ENCODE results near the gene SPRY2.

DNA sequence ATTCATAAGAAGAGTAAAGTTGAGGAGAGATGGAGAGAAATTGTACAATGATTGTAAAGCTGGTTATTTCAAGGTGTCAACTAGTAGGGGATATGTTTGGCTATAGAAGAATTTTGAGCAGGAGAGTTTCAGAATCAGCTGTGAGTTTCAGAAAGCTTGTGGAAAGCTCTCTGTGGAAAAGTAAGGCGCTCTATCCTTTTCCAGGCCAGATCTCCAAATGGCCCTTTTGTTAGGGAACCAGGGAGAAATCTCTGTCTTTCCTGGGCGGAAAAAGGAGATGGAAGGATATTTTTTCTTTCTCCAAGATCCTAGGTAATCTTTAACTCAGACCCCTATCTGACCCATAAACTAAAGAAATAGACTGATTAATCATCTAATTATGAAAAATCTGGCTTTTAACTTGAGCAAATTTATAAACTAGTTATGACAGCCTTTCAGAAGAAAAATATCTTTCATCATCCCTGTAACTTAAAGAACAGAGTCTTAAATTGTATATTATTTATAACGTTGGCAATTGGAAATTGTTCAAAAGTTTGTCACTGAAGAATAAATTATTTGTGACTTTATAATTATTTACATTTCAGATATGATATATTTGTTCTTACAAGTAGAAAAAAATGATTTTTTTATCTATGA lies 34.5 kb downstream of the SPRY2 start:
- TF ChIP-seq SP2 (tag by site-specific recombination; IDR thresholded peaks at IDR 0.05), result no peak
- TF ChIP-seq, protein P1, sequence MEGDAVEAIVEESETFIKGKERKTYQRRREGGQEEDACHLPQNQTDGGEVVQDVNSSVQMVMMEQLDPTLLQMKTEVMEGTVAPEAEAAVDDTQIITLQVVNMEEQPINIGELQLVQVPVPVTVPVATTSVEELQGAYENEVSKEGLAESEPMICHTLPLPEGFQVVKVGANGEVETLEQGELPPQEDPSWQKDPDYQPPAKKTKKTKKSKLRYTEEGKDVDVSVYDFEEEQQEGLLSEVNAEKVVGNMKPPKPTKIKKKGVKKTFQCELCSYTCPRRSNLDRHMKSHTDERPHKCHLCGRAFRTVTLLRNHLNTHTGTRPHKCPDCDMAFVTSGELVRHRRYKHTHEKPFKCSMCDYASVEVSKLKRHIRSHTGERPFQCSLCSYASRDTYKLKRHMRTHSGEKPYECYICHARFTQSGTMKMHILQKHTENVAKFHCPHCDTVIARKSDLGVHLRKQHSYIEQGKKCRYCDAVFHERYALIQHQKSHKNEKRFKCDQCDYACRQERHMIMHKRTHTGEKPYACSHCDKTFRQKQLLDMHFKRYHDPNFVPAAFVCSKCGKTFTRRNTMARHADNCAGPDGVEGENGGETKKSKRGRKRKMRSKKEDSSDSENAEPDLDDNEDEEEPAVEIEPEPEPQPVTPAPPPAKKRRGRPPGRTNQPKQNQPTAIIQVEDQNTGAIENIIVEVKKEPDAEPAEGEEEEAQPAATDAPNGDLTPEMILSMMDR (tag by site-specific recombination; IDR thresholded peaks at IDR 0.05), result no peak
